OCI-LY3 (cell line): ENCODE data around the gene RERE.

Experiments used
- CTCF ChIP-seq: fragments of 200-600, 300-600 bp; sonication (generic); IDR thresholded peaks from 2 replicates; pipeline ENCODE4 v1.5.1; 2014; ENCODE audit warnings: antibody characterized with exemption, low read length, low read depth
- EZH2phosphoT487 ChIP-seq: fragments of 200-600 bp; shearing (Covaris generic); IDR thresholded peaks from 2 replicates; pipeline ENCODE4 v1.6.1; 2018; ENCODE audit warnings: antibody characterized with exemption, mixed run types, low read depth

DNA sequence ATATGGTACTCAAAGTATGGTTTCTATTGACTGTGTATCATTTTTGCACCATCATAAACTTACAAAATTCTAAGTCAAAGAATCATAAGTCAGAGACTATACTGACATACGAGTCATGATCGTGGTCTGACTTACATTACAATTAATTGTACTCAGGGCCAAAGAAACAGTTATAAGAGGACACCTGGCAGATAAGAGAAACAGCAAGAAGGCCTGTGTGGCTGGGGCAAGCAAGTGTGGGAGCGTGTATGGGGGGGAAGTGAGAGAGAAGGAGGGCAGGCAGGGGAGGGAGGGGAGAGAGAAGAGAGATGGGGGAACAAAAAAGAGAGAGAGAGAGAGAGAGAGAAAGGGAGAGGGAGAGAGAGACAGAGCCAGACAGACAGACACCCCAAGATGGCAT is 70.9 kb downstream of the RERE start:
- TF ChIP-seq CTCF, result no peak
- TF ChIP-seq EZH2phosphoT487, result no peak
